Ovary (tissue), 9 donors: ENCODE results near the gene PTPRG. TPM values are rescaled to one million over a fixed set of nuclear protein-coding genes. Genes with fewer than 3 reads are reported as not detected.

Source experiments
- DNase-seq, 5 donors: peaks; one replicate each; pipeline ENCODE4 v3.0.0-alpha.2; 2019 to 2020
- H3K27ac ChIP-seq, 2 donors: fragments of 200-600 bp; one replicate each; pipeline versions ENCODE4 v1.5.1 to v1.8.0; 2019 to 2022
- H3K27me3 ChIP-seq: fragments of 200-600 bp; one replicate; pipeline ENCODE4 v1.8.0; 2022
- H3K36me3 ChIP-seq: fragments of 200-600 bp; sonication (generic); one replicate; pipeline ENCODE4 v1.5.1; 2019
- H3K4me1 ChIP-seq: one replicate; pipeline ENCODE4 v1.8.1; 2013; ENCODE audit warnings: mild to moderate bottlenecking, moderate library complexity; ENCODE audit not compliant: insufficient read depth
- H3K4me3 ChIP-seq: fragments of 200-600 bp; sonication (generic); one replicate; pipeline ENCODE4 v1.5.1; 2017
- H3K9me3 ChIP-seq, 2 donors: fragments of 200-600 bp in 1 of 2; sonication (generic) in 1 of 2; one replicate each; pipeline versions ENCODE4 v1.5.1 to v1.8.1; 2013 to 2019; ENCODE audit warnings: mild to moderate bottlenecking in 1 of 2, moderate library complexity in 1 of 2
- CTCF ChIP-seq, 3 donors: fragments of 450-650 bp in 2 of 3; fragments of 200-600 bp in 1 of 3; IDR thresholded peaks; one replicate each; pipeline versions ENCODE4 v1.5.1 to v1.8.0; 2016 to 2022; ENCODE audit warnings: antibody characterized with exemption in 3 of 3, mild to moderate bottlenecking in 1 of 3
- EP300 ChIP-seq: sonication (generic); formaldehyde crosslinking; IDR thresholded peaks from one replicate; pipeline ENCODE4 v1.6.1; 2017; ENCODE audit warnings: antibody characterized with exemption
- POLR2A ChIP-seq: fragments of 450-650 bp; IDR thresholded peaks from one replicate; pipeline ENCODE4 v1.6.1; 2017; ENCODE audit warnings: antibody characterized with exemption, mild to moderate bottlenecking, moderate library complexity
- whole genome bisulfite sequencing, 3 donors: extraction: QIAGEN DNeasy Blood & Tissue Kit in 1 of 3; methylation state at CpG; one replicate each; pipeline versions ENCODE4 v1.1.5 to v1.1.7; 2013 to 2017; 5-methylcytosine and 5-hydroxymethylcytosine counted together
- intact Hi-C, 4 donors: fragments of 100-400 bp; cut with DNase I; formaldehyde crosslinking; loops; one replicate each; pipeline versions ENCODE4 v1.11.0 to v1.15.1; 2022 to 2023
- polyA plus RNA-seq, 2 donors: library from polyadenylated mRNA; stranded (reverse); fragments of 200-250 nt in 1 of 2; fragments of 350-450 nt in 1 of 2; fragmentation: Illumina TruSeq in 1 of 2; extraction: RNeasy Lipid Tissue Mini Kit (QIAGEN cat#74804) in 1 of 2; gene quantifications; one replicate each; pipeline ENCODE4 v1.2.3, GENCODE V29; 2013 to 2014
- total RNA-seq, 7 donors: library from RNA; depleted of rRNA in 2 of 7; stranded (reverse); fragments of >200 nt in 2 of 7; fragmentation: NEBNext Ultra II Directional in 3 of 7; extraction: Animal tissue kit (Norgen Biotek cat#: 25700) in 3 of 7; gene quantifications; one replicate each; pipeline versions ENCODE4 v1.1.0 to v1.2.4, GENCODE V29; 2016 to 2023
- donor health status: DM: no; HTN: no; CAD: no; lungs with moderate emphysema.
- donor health status: DM: no; HTN: no; CAD: no.
- donor health status: Bipolar disorder and iron deficiency.
- donor health status: DM: yes; HTN: yes; CAD: no.
- donor health status: DM: no; HTN: no; CAD: no.
- donor health status: DM: yes; HTN: yes; CAD: no.

Gene PTPRG
- total and polyA plus RNA-seq, 9 donors: 18.2 to 87.9 (median 47.7) TPM

GRCh38 chr3:62169906-62170660 is 608.7 kb downstream of the PTPRG start:
- H3K9me3 ChIP-seq: no peaks in the 10 kb centered on the region
- TF ChIP-seq EP300: no peak
- TF ChIP-seq POLR2A: no peak
- no peak for TF ChIP-seq CTCF (IDR thresholded peaks at IDR 0.05)
- H3K4me3 ChIP-seq: no peak overlapping the region
- intact Hi-C loops: no loop called here
- H3K27ac ChIP-seq: no peak overlapping the region
- 85 to 89% (median 88%) methylated on average over 4 of the region's 4 CpGs for WGBS, 3 donors
- DNase-seq: no peak
- no peaks in the 10 kb centered on the region for H3K4me1 ChIP-seq
- H3K27me3 ChIP-seq: no peaks in the 10 kb centered on the region
- H3K36me3 ChIP-seq: no peaks in the 10 kb centered on the region

GRCh38 chr3:62171789-62172188 is 610.4 kb downstream of the PTPRG start:
- Histone ChIP-seq H3K4me1 (no peaks in the 10 kb centered on the region), H3K9me3 (no peaks in the 10 kb centered on the region), H3K4me3 (no peak overlapping the region), H3K27me3 (no peaks in the 10 kb centered on the region), H3K27ac (no peak overlapping the region), H3K36me3 (no peaks in the 10 kb centered on the region)
- no peak for DNase-seq
- TF ChIP-seq CTCF (IDR thresholded peaks at IDR 0.05) (no peak), POLR2A (no peak), EP300 (no peak)
- 95 to 100% (median 99%) methylated on average over 2 of the region's 2 CpGs for WGBS, 3 donors
- intact Hi-C loops: no loop called here

- no peak overlapping the region for H3K4me3 ChIP-seq
- intact Hi-C loops: no loop called here
- TF ChIP-seq CTCF (IDR thresholded peaks at IDR 0.05): no peak
- TF ChIP-seq EP300: no peak
- H3K27ac ChIP-seq: no peak overlapping the region
- no peaks in the 10 kb centered on the region for H3K4me1 ChIP-seq
- no peaks in the 10 kb centered on the region for H3K27me3 ChIP-seq
- WGBS, 3 donors: 92 to 100% (median 98%) methylated on average over 1 of the region's 1 CpG
- no peaks in the 10 kb centered on the region for H3K9me3 ChIP-seq
- H3K36me3 ChIP-seq: no peaks in the 10 kb centered on the region
- DNase-seq: no peak
Measured at GRCh38 chr3:62172199-62172598, 610.8 kb downstream of the PTPRG start.

- no peak overlapping the region for H3K27ac ChIP-seq
- DNase-seq: no peak
- no peak overlapping the region for H3K4me3 ChIP-seq
- no peaks in the 10 kb centered on the region for H3K27me3 ChIP-seq
- H3K9me3 ChIP-seq: no peaks in the 10 kb centered on the region
- no peaks in the 10 kb centered on the region for H3K4me1 ChIP-seq
- no peaks in the 10 kb centered on the region for H3K36me3 ChIP-seq
- WGBS, 3 donors: 79 to 85% (median 83%) methylated on average over 7 of the region's 7 CpGs
- no peak for TF ChIP-seq CTCF (IDR thresholded peaks at IDR 0.05)
- no peak for TF ChIP-seq EP300
- TF ChIP-seq POLR2A: no peak
- intact Hi-C loops: no loop called here
Measured at GRCh38 chr3:62173939-62174515, 612.7 kb downstream of the PTPRG start.
